WTC11 (cell line): ENCODE measurements around the gene APH1A. TPM values are rescaled to one million over a fixed set of nuclear protein-coding genes. Genes with fewer than 3 reads are reported as not detected.

Experiments used
- ATF1 ChIP-seq: sonication (generic); formaldehyde crosslinking; IDR thresholded peaks from 2 replicates; pipeline ENCODE4 v1.8.1; 2023; ENCODE audit warnings: mild to moderate bottlenecking, moderate library complexity, missing genetic modification reagents
- ELF4 ChIP-seq: sonication (generic); formaldehyde crosslinking; IDR thresholded peaks from 2 replicates; pipeline ENCODE4 v1.8.1; 2022; ENCODE audit warnings: low read depth, mild to moderate bottlenecking, moderate library complexity, missing genetic modification reagents
- ESRRA ChIP-seq: sonication (generic); formaldehyde crosslinking; IDR thresholded peaks from 2 replicates; pipeline ENCODE4 v1.8.1; 2022; ENCODE audit warnings: mild to moderate bottlenecking, missing genetic modification reagents, borderline replicate concordance
- FOXK1 ChIP-seq: sonication (generic); formaldehyde crosslinking; IDR thresholded peaks from 2 replicates; pipeline ENCODE4 v1.8.0; 2022; ENCODE audit warnings: mild to moderate bottlenecking, moderate library complexity, missing genetic modification reagents
- GTF2I ChIP-seq: fragments of 250-450 bp; sonication (Bioruptor Pico); conservative IDR thresholded peaks from 2 replicates; pipeline ENCODE4 v1.4.0; 2021; ENCODE audit warnings: mild to moderate bottlenecking
- JUN ChIP-seq: sonication (generic); formaldehyde crosslinking; IDR thresholded peaks from 2 replicates; pipeline ENCODE4 v1.8.0; 2023; ENCODE audit warnings: mild to moderate bottlenecking, missing genetic modification reagents
- MXD4 ChIP-seq: fragments of 250-450 bp; sonication (Bioruptor Pico); IDR thresholded peaks from 2 replicates; pipeline ENCODE4 v1.8.0; 2021; ENCODE audit warnings: mild to moderate bottlenecking, moderate library complexity, borderline replicate concordance
- NR1H2 ChIP-seq: sonication (generic); formaldehyde crosslinking; IDR thresholded peaks from 2 replicates; pipeline ENCODE4 v1.9.0; 2021; ENCODE audit warnings: mild to moderate bottlenecking, moderate library complexity, missing genetic modification reagents
- PRRX2 ChIP-seq: fragments of 250-450 bp; sonication (Bioruptor Pico); IDR thresholded peaks from 2 replicates; pipeline ENCODE4 v1.8.0; 2021; ENCODE audit warnings: mild to moderate bottlenecking
- RELA ChIP-seq: sonication (generic); formaldehyde crosslinking; IDR thresholded peaks from 2 replicates; pipeline ENCODE4 v1.8.1; 2022; ENCODE audit warnings: missing genetic modification reagents, mild to moderate bottlenecking, borderline replicate concordance
- SMAD4 ChIP-seq: sonication (generic); formaldehyde crosslinking; IDR thresholded peaks from 2 replicates; pipeline ENCODE4 v1.8.0; 2022; ENCODE audit warnings: mild to moderate bottlenecking, missing genetic modification reagents
- TEAD1 ChIP-seq: sonication (generic); formaldehyde crosslinking; IDR thresholded peaks from 2 replicates; pipeline ENCODE4 v1.8.0; 2022; ENCODE audit warnings: mild to moderate bottlenecking, missing genetic modification reagents
- ZNF121 ChIP-seq: sonication (generic); formaldehyde crosslinking; IDR thresholded peaks from 2 replicates; pipeline ENCODE4 v1.8.0; 2023; ENCODE audit warnings: missing genetic modification reagents
- ZNF138 ChIP-seq: sonication (generic); formaldehyde crosslinking; conservative IDR thresholded peaks from 2 replicates; pipeline ENCODE4 v1.8.1; 2022; ENCODE audit warnings: mild to moderate bottlenecking, moderate library complexity, missing genetic modification reagents
- ZNF219 ChIP-seq: sonication (generic); formaldehyde crosslinking; IDR thresholded peaks from 2 replicates; pipeline ENCODE4 v1.8.0; 2023; ENCODE audit warnings: missing genetic modification reagents, mild to moderate bottlenecking, borderline replicate concordance
- ZNF317 ChIP-seq: sonication (generic); formaldehyde crosslinking; IDR thresholded peaks from 2 replicates; pipeline ENCODE4 v1.8.1; 2023; ENCODE audit warnings: low read depth, mild to moderate bottlenecking, moderate library complexity, missing genetic modification reagents, borderline replicate concordance
- total RNA-seq: library from RNA; stranded (reverse); gene quantifications from 3 replicates; pipeline ENCODE4 v1.2.3, GENCODE V29; 2021
- TF ChIP-seq, protein P1 (sequence below): sonication (generic); formaldehyde crosslinking; IDR thresholded peaks from 2 replicates; pipeline ENCODE4 v1.8.0; 2022; ENCODE audit warnings: mild to moderate bottlenecking, missing genetic modification reagents
- TF ChIP-seq, protein P2 (sequence below): sonication (generic); formaldehyde crosslinking; IDR thresholded peaks from 2 replicates; pipeline ENCODE4 v1.8.1; 2023; ENCODE audit warnings: mild to moderate bottlenecking, missing genetic modification reagents
- TF ChIP-seq, protein P3 (sequence below): sonication (generic); formaldehyde crosslinking; IDR thresholded peaks from 2 replicates; pipeline ENCODE4 v1.8.1; 2022; ENCODE audit warnings: missing genetic modification reagents, borderline replicate concordance
- TF ChIP-seq, protein P4 (sequence below): sonication (generic); formaldehyde crosslinking; IDR thresholded peaks from 2 replicates; pipeline ENCODE4 v1.8.0; 2022; ENCODE audit warnings: mild to moderate bottlenecking, missing genetic modification reagents
- TF ChIP-seq, protein P5 (sequence below): sonication (generic); formaldehyde crosslinking; IDR thresholded peaks from 2 replicates; pipeline ENCODE4 v1.8.1; 2023; ENCODE audit warnings: mild to moderate bottlenecking, missing genetic modification reagents, moderate library complexity
- TF ChIP-seq, protein P6 (sequence below): sonication (generic); formaldehyde crosslinking; IDR thresholded peaks from 2 replicates; pipeline ENCODE4 v1.8.1; 2023; ENCODE audit warnings: mild to moderate bottlenecking, missing genetic modification reagents, moderate library complexity
- TF ChIP-seq, protein P7 (sequence below): fragments of 250-450 bp; sonication (Bioruptor Pico); IDR thresholded peaks from 2 replicates; pipeline ENCODE4 v1.9.0; 2021; ENCODE audit warnings: mild to moderate bottlenecking, borderline replicate concordance
- TF ChIP-seq, protein P8 (sequence below): sonication (generic); formaldehyde crosslinking; IDR thresholded peaks from 2 replicates; pipeline ENCODE4 v1.8.0; 2023; ENCODE audit warnings: missing genetic modification reagents
- TF ChIP-seq, protein P9 (sequence below): sonication (generic); formaldehyde crosslinking; conservative IDR thresholded peaks from 2 replicates; pipeline ENCODE4 v1.8.1; 2022; ENCODE audit warnings: mild to moderate bottlenecking, missing genetic modification reagents

Gene APH1A
- total RNA-seq, 1 experiment from 2014 or later, result 120 TPM

DNA sequence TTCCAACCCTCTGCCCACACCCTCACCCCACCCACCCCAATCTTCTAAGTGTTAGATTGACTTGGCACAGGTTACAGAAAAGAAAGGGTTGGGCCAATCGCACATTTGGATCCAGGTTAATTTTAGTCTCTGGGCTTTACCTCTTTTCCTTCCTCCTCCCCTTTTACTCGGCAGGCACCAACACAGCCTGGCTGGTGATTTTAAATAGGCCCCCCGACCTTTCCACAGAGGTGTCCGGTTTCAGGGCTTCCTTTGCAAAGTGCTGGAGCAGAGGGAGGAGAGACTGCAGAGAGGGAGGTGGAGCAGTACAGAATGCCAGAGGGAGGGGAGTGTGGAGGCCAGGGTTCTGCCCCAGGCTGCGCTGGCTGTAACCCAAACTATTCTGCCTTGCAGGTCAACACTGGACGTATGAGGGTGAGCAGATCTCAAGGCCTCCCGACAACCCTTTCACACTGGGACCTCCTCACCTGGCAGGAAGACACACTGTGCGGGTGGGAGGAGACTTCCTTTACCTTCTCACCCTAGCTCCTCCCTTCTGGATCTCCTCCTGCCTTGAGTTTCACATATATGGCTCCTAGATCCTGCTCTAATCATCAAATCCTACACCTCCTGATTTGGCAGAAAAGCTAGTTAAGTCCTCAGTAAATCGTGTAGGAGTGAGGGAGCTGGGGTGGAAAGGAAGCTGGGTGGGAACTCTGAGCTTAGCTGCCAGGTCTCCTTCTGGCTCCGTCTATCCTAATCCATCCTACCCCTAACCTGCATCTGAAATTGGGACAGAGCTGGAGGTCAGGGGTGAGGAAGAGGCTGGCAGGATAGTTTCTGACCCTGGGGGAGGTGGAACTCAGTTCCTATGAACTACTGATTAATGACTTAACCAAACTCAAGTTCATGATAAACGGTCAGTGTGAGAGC is 8.8 kb downstream of the APH1A start (continued):
- TF ChIP-seq, protein P1, sequence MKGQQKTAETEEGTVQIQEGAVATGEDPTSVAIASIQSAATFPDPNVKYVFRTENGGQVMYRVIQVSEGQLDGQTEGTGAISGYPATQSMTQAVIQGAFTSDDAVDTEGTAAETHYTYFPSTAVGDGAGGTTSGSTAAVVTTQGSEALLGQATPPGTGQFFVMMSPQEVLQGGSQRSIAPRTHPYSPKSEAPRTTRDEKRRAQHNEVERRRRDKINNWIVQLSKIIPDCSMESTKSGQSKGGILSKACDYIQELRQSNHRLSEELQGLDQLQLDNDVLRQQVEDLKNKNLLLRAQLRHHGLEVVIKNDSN (CRISPR knock-in tag), result no peak
- TF ChIP-seq ATF1 (CRISPR knock-in tag) (no peak), ESRRA (CRISPR knock-in tag) (no peak), GTF2I (CRISPR knock-in tag) (no peak), JUN (CRISPR knock-in tag) (no peak), ZNF317 (CRISPR knock-in tag) (no peak), ZNF219 (no peak), RELA (CRISPR knock-in tag) (no peak), PRRX2 (CRISPR knock-in tag) (no peak), SMAD4 (no peak), ELF4 (CRISPR knock-in tag) (no peak), FOXK1 (CRISPR knock-in tag) (peak; percentile 34; the same call in 1 of the 2 replicates), ZNF121 (peak; percentile 40; the same call in 1 of the 2 replicates), NR1H2 (CRISPR knock-in tag) (no peak), ZNF138 (CRISPR knock-in tag) (no peak), MXD4 (CRISPR knock-in tag) (no peak), TEAD1 (CRISPR knock-in tag) (0 out of 2 replicates have a peak, but pooled peaks have one; percentile 32)
- TF ChIP-seq, protein P2, sequence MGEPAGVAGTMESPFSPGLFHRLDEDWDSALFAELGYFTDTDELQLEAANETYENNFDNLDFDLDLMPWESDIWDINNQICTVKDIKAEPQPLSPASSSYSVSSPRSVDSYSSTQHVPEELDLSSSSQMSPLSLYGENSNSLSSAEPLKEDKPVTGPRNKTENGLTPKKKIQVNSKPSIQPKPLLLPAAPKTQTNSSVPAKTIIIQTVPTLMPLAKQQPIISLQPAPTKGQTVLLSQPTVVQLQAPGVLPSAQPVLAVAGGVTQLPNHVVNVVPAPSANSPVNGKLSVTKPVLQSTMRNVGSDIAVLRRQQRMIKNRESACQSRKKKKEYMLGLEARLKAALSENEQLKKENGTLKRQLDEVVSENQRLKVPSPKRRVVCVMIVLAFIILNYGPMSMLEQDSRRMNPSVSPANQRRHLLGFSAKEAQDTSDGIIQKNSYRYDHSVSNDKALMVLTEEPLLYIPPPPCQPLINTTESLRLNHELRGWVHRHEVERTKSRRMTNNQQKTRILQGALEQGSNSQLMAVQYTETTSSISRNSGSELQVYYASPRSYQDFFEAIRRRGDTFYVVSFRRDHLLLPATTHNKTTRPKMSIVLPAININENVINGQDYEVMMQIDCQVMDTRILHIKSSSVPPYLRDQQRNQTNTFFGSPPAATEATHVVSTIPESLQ (CRISPR knock-in tag), result no peak
- TF ChIP-seq, protein P3, sequence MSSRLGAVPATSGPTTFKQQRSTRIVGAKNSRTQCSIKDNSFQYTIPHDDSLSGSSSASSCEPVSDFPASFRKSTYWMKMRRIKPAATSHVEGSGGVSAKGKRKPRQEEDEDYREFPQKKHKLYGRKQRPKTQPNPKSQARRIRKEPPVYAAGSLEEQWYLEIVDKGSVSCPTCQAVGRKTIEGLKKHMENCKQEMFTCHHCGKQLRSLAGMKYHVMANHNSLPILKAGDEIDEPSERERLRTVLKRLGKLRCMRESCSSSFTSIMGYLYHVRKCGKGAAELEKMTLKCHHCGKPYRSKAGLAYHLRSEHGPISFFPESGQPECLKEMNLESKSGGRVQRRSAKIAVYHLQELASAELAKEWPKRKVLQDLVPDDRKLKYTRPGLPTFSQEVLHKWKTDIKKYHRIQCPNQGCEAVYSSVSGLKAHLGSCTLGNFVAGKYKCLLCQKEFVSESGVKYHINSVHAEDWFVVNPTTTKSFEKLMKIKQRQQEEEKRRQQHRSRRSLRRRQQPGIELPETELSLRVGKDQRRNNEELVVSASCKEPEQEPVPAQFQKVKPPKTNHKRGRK (CRISPR knock-in tag), result no peak
- TF ChIP-seq, protein P4, sequence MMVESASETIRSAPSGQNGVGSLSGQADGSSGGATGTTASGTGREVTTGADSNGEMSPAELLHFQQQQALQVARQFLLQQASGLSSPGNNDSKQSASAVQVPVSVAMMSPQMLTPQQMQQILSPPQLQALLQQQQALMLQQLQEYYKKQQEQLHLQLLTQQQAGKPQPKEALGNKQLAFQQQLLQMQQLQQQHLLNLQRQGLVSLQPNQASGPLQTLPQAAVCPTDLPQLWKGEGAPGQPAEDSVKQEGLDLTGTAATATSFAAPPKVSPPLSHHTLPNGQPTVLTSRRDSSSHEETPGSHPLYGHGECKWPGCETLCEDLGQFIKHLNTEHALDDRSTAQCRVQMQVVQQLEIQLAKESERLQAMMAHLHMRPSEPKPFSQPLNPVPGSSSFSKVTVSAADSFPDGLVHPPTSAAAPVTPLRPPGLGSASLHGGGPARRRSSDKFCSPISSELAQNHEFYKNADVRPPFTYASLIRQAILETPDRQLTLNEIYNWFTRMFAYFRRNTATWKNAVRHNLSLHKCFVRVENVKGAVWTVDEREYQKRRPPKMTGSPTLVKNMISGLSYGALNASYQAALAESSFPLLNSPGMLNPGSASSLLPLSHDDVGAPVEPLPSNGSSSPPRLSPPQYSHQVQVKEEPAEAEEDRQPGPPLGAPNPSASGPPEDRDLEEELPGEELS (CRISPR knock-in tag), result 0 out of 2 replicates have a peak, but pooled peaks have one; percentile 25
- TF ChIP-seq, protein P5, sequence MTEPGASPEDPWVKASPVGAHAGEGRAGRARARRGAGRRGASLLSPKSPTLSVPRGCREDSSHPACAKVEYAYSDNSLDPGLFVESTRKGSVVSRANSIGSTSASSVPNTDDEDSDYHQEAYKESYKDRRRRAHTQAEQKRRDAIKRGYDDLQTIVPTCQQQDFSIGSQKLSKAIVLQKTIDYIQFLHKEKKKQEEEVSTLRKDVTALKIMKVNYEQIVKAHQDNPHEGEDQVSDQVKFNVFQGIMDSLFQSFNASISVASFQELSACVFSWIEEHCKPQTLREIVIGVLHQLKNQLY, result no peak
- TF ChIP-seq, protein P6, sequence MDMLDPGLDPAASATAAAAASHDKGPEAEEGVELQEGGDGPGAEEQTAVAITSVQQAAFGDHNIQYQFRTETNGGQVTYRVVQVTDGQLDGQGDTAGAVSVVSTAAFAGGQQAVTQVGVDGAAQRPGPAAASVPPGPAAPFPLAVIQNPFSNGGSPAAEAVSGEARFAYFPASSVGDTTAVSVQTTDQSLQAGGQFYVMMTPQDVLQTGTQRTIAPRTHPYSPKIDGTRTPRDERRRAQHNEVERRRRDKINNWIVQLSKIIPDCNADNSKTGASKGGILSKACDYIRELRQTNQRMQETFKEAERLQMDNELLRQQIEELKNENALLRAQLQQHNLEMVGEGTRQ (CRISPR knock-in tag), result no peak
- TF ChIP-seq, protein P7, sequence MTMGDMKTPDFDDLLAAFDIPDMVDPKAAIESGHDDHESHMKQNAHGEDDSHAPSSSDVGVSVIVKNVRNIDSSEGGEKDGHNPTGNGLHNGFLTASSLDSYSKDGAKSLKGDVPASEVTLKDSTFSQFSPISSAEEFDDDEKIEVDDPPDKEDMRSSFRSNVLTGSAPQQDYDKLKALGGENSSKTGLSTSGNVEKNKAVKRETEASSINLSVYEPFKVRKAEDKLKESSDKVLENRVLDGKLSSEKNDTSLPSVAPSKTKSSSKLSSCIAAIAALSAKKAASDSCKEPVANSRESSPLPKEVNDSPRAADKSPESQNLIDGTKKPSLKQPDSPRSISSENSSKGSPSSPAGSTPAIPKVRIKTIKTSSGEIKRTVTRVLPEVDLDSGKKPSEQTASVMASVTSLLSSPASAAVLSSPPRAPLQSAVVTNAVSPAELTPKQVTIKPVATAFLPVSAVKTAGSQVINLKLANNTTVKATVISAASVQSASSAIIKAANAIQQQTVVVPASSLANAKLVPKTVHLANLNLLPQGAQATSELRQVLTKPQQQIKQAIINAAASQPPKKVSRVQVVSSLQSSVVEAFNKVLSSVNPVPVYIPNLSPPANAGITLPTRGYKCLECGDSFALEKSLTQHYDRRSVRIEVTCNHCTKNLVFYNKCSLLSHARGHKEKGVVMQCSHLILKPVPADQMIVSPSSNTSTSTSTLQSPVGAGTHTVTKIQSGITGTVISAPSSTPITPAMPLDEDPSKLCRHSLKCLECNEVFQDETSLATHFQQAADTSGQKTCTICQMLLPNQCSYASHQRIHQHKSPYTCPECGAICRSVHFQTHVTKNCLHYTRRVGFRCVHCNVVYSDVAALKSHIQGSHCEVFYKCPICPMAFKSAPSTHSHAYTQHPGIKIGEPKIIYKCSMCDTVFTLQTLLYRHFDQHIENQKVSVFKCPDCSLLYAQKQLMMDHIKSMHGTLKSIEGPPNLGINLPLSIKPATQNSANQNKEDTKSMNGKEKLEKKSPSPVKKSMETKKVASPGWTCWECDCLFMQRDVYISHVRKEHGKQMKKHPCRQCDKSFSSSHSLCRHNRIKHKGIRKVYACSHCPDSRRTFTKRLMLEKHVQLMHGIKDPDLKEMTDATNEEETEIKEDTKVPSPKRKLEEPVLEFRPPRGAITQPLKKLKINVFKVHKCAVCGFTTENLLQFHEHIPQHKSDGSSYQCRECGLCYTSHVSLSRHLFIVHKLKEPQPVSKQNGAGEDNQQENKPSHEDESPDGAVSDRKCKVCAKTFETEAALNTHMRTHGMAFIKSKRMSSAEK, result no peak
- TF ChIP-seq, protein P8, sequence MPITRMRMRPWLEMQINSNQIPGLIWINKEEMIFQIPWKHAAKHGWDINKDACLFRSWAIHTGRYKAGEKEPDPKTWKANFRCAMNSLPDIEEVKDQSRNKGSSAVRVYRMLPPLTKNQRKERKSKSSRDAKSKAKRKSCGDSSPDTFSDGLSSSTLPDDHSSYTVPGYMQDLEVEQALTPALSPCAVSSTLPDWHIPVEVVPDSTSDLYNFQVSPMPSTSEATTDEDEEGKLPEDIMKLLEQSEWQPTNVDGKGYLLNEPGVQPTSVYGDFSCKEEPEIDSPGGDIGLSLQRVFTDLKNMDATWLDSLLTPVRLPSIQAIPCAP (CRISPR knock-in tag), result no peak
- TF ChIP-seq, protein P9, sequence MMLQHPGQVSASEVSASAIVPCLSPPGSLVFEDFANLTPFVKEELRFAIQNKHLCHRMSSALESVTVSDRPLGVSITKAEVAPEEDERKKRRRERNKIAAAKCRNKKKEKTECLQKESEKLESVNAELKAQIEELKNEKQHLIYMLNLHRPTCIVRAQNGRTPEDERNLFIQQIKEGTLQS (CRISPR knock-in tag), result no peak
